ENCODE measurements around the gene CALU.

Gene CALU

DNA sequence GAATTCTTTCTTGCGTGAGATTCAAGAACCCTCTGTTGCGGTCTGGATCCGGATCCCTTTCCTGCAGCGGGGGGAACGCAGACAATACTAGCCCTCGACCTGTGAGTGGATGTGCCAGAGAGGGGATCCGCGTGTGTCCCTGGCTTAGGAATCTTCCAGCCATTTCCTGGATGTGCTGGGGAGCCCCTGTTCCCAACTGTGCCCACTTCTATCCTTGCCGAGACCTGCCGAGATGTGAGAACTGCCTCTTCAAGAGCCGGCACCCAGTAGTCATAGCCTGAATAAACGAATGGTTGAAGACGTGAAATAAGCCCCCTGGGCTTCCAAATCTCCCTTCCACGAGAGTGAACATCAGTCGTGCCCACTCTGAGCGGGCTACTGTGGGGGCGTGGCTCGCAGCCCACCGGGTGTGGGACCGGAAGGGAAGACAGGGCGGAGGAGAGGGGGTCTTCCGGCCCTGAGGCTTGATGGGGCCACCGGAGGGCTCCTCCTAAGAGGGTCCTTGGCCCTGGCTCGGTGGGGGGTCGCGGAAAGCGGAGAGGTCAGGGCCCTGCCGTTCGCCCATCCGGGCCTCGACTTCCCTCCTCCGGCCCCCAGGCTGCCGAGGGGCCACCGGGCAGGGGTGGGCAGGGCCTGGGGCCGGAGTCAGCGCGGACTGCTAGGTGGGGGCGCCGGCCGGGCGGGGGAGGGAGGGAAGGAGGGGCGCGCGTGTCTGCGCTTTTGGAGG is 51.3 kb downstream of the CALU start:
- DNase-seq, result no peak

DNA sequence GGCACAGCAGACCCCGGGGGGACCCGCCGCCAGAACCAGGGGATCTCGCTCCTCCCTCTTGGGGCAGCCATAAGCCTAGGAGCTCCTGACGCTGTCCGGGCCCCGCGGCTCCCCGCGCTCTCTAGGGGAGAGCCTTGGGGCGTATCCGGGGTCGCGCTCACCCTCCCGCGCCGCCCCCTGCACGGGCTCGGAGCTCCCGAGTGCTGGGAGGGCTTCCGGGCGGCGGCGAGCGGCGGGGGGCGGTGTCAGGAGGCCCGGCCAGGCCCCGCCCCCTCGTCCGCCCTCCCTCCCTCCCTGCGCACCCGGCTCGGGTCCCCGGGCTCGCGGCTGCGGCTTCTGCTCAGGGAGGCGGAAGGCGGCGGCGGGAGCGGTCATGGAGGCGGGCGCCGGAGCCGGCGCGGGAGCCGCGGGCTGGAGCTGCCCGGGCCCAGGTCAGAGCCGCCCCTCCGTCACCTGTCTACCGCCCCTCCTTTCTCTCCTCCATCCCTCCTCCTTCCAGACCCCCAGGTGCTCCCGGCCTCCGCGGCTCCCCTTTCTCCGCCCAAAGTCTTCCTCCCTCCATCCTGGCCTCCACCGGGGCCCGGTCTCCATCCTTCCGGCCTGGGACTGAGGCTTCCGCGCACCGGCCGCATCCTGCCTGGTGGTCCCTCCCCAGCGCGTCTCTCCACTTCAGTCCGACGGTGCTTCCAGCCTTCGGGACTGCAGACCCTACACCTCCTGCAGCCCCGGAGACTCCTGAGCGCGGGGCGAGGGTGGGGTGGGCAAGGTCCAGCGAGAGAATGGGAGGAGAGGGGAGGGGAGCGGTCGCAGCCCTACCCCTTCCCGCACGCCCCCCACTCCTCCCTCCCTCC is 52.2 kb downstream of the CALU start, which contains the start of gene CCDC136:
CCDC136 (plus strand) TSS at position 848 of the 851 bp plus-strand sequence. CDS start 444 bp downstream, outside the sequence.
- DNase-seq, result peak; percentile 71 to 79 (median 74)

DNA sequence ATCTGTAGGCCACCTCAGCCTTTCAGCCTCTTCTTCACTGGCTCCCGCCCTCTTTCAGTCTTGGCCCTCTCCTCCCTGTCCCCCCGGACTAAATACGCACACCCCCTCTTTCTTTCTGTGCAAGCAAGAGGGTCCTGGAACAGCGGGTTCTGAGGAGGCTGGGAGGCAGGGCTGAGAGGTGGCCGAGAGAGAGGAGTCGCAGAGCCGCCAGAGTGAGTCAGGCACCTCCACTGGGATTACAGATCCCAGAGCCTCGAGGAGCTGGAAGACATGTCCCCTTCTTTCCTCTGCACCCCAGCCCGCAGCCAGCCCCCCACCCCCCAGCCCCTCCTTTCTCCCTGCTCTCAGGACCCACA is 52.8 kb downstream of the CALU start:
- no peak for DNase-seq

- DNase-seq, result no peak
Observed at GRCh38 chr7:128792471-128793180, 53.5 kb downstream of the CALU start.

- DNase-seq, result no peak
Observed at GRCh38 chr7:128793181-128793547, 54.0 kb downstream of the CALU start.

DNA sequence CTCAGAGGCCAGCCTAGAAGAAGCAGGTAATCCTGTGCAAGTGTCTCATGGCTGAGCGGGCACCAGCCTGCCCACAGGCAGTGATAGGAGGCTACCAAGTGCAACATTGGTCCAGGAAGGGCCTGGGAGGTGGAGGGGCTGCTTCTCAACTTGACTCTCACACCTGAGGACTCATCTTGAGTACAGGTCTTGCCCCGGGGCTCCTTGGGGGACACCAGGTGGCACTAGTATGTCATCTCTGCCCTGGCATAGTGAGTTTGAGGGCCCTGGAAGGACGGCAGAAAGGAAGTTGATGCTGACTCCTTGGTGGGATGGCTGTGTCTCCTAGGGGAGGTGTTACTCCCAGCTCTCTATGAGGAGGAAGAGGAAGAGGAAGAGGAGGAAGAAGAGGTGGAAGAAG is 54.9 kb downstream of the CALU start:
- peak in 1 of 5 donors; percentile 11 for DNase-seq

DNA sequence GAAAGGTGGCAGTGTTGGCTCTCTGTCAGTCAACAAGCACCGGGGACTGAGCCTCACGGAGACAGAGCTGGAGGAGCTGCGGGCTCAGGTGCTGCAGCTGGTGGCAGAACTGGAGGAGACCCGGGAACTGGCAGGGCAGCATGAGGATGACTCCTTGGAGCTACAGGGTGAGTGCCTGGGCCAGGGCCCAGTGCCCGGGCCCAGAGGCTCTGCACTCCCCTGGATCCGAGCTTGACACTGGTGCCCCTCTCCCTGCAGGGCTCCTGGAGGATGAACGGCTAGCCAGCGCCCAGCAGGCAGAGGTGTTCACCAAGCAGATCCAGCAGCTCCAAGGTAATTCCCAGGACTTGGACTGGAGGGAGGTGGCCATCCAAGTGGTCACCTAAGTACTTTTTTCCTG is 55.3 kb downstream of the CALU start:
- DNase-seq, result no peak

DNA sequence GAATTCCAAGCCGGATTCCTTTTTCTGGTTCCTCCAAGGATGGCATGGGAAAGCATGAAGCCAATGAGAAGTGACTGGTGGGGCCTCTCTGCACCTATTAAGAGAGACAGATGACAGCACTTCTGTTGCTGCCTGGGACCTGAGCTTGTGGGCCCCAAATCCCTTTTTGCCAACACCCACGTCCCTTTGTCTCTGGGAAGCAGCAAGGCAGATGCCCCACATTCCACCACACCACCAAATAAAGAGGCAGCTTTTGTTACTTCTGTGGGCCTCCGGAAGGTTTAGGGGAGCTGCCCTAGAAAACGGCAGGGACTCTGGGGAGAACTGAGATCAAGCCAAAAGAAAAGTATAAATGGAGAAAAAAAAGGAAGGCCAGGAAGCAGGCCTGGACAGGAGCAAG is 56.0 kb downstream of the CALU start:
- no peak for DNase-seq

DNA sequence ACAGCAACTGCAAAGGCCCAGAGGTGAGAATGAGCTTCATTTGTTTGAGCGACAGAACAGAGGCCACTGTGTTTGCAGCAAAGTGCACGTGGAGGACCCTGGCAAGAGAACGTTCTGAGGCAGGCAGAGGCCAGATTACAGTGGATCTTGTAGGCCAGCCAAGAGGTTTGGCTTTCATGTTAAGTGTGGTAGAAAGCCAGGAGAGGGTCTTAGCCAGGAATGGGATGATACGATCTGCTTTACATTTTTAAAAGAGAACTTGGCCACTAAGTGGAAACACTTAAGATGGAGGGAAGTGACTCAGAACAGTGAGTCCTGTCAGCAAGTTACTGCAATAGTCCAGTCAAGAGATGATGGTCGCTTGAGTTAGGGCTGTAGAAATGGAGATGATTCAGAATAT is 57.2 kb downstream of the CALU start:
- no peak for DNase-seq

- DNase-seq, result no peak
Observed at GRCh38 chr7:128799451-128799850, 60.3 kb downstream of the CALU start.

DNA sequence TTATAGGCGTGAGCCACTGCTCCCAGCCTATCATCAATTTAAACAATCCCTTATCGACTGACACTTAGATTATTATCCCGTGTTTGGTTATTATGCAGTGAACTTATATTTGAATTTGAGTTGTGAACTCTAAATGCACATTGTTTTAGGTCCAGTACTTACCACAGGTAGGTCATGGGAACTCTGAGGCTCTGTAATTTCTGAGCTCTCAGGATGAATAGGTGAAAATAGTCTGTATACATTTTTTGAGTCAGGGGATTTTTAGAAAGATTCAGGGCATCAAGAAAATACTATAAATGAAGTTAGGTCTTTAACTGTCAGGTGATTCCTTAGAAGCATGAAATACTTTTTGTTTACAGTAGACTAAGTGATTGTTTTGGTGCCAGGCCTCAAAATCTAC is 61.4 kb downstream of the CALU start:
- DNase-seq, result no peak

- no peak for DNase-seq
Observed at GRCh38 chr7:128801003-128801402, 61.8 kb downstream of the CALU start.

- DNase-seq, result no peak
Observed at GRCh38 chr7:128801667-128802418, 62.7 kb downstream of the CALU start.

DNA sequence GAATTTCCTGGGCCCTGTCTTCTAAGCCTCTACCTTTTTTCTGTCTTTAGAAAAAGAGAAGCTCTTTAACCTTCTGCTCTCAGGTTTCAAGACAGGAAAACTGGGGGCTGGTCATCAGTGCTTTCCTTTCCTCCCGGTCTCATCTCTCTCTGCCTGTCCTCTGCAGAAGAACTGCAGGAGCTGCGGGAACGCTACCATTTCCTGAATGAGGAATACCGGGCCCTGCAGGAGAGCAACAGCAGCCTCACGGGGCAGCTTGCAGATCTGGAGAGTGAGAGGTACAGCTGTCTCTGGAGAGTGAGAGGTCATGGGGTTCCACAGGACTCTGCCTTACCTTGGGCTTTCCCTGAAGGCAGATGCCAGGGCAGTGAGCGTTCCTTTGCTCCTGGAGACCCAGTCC is 65.3 kb downstream of the CALU start:
- DNase-seq, result no peak

DNA sequence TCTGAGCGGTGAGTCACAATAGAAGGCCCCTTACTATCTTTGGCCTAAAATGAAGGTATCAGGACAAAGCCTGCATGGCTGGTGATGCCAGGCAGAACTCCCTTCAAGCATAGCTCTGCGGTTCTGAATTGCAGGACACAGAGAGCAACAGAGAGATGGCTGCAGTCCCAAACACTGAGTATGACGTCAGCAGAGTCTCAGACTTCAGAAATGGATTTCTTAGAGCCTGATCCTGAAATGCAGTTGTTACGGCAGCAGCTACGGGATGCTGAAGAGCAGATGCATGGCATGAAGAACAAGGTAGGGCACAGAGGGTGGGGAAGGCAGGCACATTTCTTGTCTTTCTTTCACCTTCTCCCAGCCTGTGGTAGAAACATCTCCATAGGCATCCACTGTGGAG is 66.1 kb downstream of the CALU start:
- no peak for DNase-seq

DNA sequence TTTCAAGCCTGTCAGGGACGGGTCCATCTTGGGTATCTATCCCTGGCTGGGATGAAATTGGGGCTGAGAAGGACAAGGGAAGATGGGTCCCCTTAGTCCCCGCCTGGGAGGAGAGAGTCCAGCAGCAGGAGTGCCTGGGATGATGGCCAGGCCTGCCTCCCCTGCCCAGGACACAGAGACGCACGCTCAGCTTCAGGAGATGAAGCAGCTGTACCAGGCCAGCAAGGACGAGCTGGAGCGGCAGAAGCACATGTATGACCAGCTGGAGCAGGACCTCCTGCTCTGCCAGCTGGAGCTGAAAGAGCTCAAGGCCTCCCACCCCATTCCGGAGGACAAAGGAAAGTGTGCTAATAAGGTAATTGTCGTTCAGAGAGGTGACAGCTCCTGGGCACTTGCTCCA is 68.0 kb downstream of the CALU start:
- DNase-seq, result no peak

- no peak for DNase-seq
Observed at GRCh38 chr7:128809363-128809762, 70.2 kb downstream of the CALU start.

DNA sequence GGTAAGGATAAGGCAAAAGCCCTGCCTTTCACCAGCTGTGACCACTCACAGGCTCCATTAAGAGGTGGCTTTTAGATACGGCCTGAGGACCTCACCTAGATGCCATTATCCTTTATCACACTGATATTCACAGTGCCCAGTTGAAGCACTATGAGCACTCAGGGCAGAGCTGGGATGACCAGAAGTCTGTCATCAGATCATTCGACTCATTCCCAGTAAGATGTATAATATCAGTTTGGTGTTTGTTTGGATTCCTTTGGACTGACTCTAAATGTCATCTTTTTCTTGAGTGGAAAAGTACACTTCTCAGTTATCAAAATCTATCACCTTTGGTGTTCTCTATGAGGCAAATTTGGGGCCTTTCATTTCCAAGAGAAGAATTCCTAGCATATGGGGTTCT is 71.3 kb downstream of the CALU start:
- DNase-seq, result no peak

DNA sequence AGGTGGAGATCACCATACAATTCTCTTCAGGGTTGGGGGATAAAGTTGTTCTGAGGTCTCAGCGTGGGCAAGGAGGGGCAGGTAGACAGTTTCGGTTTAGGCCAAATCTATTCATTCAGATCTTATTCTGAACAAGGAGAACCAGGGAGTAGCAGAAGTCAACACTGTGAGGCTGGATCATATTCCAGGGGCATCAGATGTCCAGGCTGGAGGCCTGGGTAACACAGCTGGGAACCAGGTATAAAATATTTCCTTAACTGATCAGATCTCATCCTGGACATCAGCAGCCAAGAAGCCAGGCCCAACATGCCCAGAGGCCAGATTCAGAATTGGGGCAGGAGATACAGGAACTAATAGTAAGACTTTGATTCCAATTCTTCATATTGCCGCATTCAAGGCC is 71.8 kb downstream of the CALU start:
- DNase-seq, result no peak

DNA sequence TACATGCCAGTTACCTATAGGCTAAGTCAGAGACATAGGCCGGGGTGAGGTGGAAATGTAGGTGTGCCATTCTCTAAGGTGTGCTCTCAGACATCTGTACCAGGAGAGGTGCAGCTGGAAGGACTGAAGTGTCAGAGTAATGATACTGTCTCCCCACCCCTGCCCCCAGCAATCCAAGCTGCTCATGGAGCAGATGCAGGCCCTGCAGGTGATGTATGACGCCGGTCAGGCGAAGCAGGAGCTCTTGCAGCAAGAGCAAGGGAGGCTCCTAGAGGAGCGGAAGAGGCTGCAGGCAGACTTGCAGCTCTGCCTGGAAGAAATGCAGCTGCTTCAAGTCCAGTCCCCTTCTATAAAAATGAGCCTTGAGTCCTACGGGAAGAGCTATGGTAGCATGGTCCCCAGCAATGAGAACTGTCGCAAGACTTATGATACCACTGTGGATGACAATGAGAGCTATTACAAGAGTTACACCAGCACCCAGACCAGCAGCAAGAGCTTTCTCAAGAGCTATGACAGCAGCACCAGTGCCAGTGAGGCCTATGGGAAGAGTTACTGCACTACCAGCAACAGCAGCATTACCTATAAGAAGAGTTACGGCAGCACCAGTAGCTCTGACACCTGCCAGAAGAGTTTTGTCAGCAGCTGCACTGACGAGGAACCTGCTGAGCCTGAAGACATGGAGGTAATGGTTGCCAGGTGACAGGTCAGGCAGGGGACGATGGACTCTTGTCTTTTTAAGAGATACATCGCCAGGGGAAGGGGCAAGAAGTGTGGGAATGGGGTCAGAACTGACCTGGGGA is 72.7 kb downstream of the CALU start:
- no peak for DNase-seq

GRCh38 chr7:128812514-128813168 is 73.5 kb downstream of the CALU start:
- DNase-seq, result no peak

Data from T-helper 1 cell (primary cell).